Suppressor macrophage (primary cell): ENCODE measurements around the gene RPE.

ENCODE experiments used
- DNase-seq, 4 experiments: peaks; one replicate each; pipeline ENCODE4 v3.0.0-alpha.2; 2020 to 2022

RPE gene

DNA sequence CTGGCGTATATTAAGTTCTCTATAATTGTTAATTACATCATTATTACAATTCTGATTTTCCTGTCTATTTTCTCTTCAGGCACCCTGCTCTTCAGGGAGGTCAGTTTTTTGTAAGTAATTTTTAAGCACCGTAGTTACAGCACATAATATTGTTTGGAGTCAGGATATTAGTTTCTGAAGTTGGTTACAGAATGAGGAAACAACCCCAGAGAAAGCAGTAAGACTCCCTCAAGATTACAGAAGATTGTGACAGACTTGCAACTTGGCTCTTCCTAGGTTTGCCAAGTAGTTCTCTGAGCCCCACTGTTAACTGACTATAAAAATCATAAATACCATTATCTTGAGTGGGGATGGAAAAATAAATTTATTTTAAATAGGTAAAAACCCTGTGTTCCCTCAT, 921 bp downstream of the RPE start:
- DNase-seq: peak; percentile 52 to 83 (median 67)

DNA sequence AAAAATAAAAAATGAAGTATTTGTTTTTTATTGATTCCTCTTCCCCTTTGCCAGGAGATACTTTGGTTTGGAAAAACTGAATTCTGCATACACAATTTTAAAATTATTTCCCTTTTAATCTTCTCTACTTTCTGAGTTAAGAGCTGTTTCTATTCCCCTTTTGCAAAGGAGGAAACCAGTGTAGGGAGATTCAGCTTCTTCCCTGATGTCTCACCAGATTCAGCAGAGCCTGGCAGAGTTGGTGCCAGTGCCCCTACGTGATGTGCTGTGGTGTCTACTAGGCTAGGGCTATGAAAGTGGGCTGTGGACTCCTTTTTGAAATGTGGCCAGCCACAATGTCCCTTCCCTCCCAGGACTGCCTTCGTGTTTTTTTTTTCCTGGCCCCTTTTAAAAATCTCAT, 2.4 kb downstream of the RPE start:
- peak; percentile 56 to 83 (median 74) for DNase-seq

GRCh38 chr2:210007895-210008294, 5.5 kb downstream of the RPE start:
- peak; percentile 80 to 95 (median 87) for DNase-seq

GRCh38 chr2:210009126-210009525, 6.7 kb downstream of the RPE start:
- DNase-seq: no peak

- no peak for DNase-seq
Observed at GRCh38 chr2:210009896-210010295, 7.5 kb downstream of the RPE start.

GRCh38 chr2:210020138-210020537, 17.7 kb downstream of the RPE start:
- DNase-seq: no peak

GRCh38 chr2:210022824-210023223, 20.4 kb downstream of the RPE start:
- no peak for DNase-seq

GRCh38 chr2:210027608-210028007, 25.2 kb downstream of the RPE start:
- no peak for DNase-seq

- DNase-seq: no peak
Observed at GRCh38 chr2:210028178-210028577, 25.7 kb downstream of the RPE start.

DNA sequence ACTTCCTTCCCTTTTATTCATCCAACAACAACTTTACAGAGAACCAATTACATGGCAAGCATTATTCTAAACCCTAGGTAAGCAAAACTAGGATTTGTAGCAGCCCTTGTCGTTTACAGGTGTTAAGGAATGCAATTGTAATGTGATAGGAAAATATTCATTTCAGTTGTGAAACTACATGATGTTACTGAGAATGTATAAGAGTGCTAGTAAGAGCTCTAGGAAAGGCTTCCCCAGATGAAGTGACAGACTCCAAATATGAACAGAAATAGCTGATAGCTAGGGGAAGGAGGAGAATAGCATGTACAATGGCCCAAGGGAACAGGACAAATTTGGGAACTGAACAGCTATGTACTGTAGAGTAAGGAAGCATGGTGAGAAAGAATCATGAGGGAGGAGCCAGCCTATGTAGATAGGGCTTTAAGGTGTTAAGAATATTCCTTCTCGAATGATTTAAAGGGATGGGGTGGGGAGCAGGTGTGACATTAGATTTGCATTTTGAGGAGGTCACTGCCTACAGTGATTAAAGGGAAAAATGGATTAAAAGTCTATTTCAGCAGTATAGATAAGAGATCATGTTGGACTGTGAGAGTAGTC, 31.7 kb downstream of the RPE start:
- DNase-seq: no peak

DNA sequence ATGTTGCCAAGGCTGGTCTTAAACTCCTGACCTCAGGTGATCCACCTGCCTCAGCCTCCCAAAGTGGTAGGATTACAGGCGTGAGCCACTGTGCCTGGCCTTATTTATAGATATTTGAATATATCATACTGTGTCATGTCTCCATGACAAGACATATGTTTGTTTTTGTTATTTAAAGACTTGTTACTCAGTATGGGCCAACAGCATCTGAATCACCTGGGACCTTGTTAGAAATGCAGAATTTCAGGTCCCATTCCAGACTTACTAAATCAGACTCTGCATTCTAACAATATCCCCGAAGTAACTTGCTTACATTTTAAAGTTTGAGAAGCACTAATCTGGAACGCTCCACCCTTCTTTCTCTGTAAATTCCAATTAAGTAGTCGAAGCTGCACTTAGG, 33.2 kb downstream of the RPE start:
- DNase-seq: no peak

GRCh38 chr2:210038078-210038477, 35.6 kb downstream of the RPE start:
- DNase-seq: no peak

DNA sequence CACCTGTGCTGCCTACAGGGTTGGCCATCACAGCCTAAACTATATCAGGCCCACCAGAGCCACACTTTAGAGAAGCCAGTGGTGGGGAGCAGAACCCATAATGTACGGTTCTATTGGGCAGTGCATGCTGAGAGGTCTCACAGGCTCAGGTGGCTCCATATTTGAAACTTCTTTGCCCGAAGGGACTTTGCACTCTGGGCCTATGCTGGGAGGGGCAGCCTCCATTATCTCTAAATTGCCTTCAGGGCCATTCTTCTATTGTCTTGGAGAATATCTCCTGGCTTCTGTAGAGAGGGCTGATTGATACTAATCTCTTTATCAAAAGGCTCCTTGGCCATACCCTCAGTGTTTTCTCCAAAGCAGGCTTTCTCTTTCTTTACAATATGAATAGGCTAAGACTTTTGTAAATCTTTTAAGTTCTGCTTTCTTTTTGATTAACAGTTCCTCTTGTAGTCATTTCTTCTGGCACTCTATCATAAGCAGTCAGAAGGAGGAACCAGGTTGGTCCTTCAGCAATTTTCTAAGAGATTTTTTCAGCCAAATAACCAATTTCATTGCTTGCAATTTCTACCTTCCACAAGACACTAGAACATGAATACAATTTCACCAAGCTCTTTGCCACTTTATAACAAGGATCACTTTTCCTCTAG, 44.5 kb downstream of the RPE start:
- DNase-seq: peak in 3 of 4 experiments; percentile 5 to 63 (median 50)

GRCh38 chr2:210049831-210050230, 47.4 kb downstream of the RPE start:
- DNase-seq: no peak

DNA sequence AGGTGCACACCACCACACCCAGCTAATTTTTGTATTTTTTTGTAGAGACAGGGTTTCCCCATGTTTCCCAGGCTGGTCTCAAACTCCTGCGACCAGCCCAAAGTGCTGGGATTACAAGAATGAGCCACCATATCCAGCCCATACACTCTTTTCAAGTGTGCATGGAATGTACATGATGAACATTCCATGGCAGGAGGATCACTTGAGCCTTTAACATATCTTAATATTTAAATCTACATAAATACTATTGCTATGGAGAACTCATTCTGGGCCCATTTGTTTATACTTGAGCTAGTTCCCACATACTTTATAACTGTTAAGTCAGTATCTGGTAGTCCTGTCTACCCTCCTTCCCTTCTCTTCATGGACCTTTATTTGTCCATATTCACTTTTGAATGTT, 48.4 kb downstream of the RPE start:
- no peak for DNase-seq

- DNase-seq: no peak
Observed at GRCh38 chr2:210054696-210055095, 52.3 kb downstream of the RPE start.

- no peak for DNase-seq
Observed at GRCh38 chr2:210055825-210056224, 53.4 kb downstream of the RPE start.

- DNase-seq: no peak
Observed at GRCh38 chr2:210063306-210063705, 60.9 kb downstream of the RPE start.
